HepG2 (cell line): ENCODE data around the gene FTL. TPM values are rescaled to one million over a fixed set of nuclear protein-coding genes. Genes with fewer than 3 reads are reported as not detected.

Experiments
- ARNT2 ChIP-seq: sonication (generic); formaldehyde crosslinking; IDR thresholded peaks from 2 replicates; pipeline ENCODE4 v1.8.0; 2022; ENCODE audit warnings: mild to moderate bottlenecking, low read depth, missing genetic modification reagents, moderate library complexity
- CBX1 ChIP-seq: IDR thresholded peaks from one replicate; pipeline ENCODE4 v1.6.1; 2016; ENCODE audit warnings: antibody characterized with exemption, low read depth
- FIP1L1 ChIP-seq: fragments of 200-400 bp; formaldehyde crosslinking; IDR thresholded peaks from 2 replicates; pipeline ENCODE4 v1.6.1; 2018; ENCODE audit warnings: low read depth, mild to moderate bottlenecking, low read length, moderate library complexity, borderline replicate concordance; ENCODE audit not compliant: insufficient read depth
- HDAC1 ChIP-seq: sonication (generic); formaldehyde crosslinking; IDR thresholded peaks from 2 replicates; pipeline ENCODE4 v1.5.1; 2020; ENCODE audit warnings: mild to moderate bottlenecking, missing genetic modification reagents
- HMG20B ChIP-seq: conservative IDR thresholded peaks from 2 replicates; pipeline ENCODE4 v1.6.1; 2016; ENCODE audit warnings: missing genetic modification reagents, missing compliant biosample characterization
- HOXA5 ChIP-seq: sonication (generic); formaldehyde crosslinking; IDR thresholded peaks from 2 replicates; pipeline ENCODE4 v1.4.0; 2020; ENCODE audit warnings: missing genetic modification reagents
- NFYB ChIP-seq: sonication (generic); formaldehyde crosslinking; IDR thresholded peaks from 2 replicates; pipeline ENCODE4 v1.4.0; 2020; ENCODE audit warnings: missing genetic modification reagents
- PCBP1 ChIP-seq: fragments of 200-400 bp; formaldehyde crosslinking; IDR thresholded peaks from 2 replicates; pipeline ENCODE4 v1.6.1; 2017; ENCODE audit warnings: mild to moderate bottlenecking, low read depth, low read length, borderline replicate concordance
- SIN3A ChIP-seq: IDR thresholded peaks from 2 replicates; pipeline ENCODE4 v1.6.1; 2011; ENCODE audit warnings: low read depth, mild to moderate bottlenecking, control low read depth, low read length, borderline replicate concordance
- SMC3 ChIP-seq: IDR thresholded peaks from 2 replicates; pipeline ENCODE4 v1.6.1; 2011; ENCODE audit warnings: low read length, improper control_type of control experiment
- ZNF354B ChIP-seq: sonication (generic); formaldehyde crosslinking; IDR thresholded peaks from 2 replicates; pipeline ENCODE4 v1.8.0; 2022; ENCODE audit warnings: mild to moderate bottlenecking, missing genetic modification reagents
- ZNF383 ChIP-seq: sonication (generic); formaldehyde crosslinking; IDR thresholded peaks from 2 replicates; pipeline ENCODE4 v1.4.0; 2020; ENCODE audit warnings: missing genetic modification reagents, mild to moderate bottlenecking, borderline replicate concordance
- ZNF879 ChIP-seq: sonication (generic); formaldehyde crosslinking; IDR thresholded peaks from 2 replicates; pipeline ENCODE4 v1.8.1; 2023; ENCODE audit warnings: missing genetic modification reagents
- polyA plus RNA-seq, 8 experiments: library from polyadenylated mRNA; depleted of rRNA in 3 of 8; stranded (reverse) in 7 of 8; unstranded in 1 of 8; fragments of >200 nt; fragmentation: Illumina TruSeq in 4 of 8; extraction: Trizol in 4 of 8; gene quantifications; 2 replicates each; pipeline versions ENCODE4 v1.2.1 to v1.2.3, GENCODE V29; 2011 to 2016; ENCODE audit warnings: low read depth in 4 of 8, missing spikeins in 1 of 8, mixed read lengths in 1 of 8; ENCODE audit not compliant: insufficient read depth in 1 of 8
- total RNA-seq, 5 experiments: library from RNA; depleted of rRNA; stranded (reverse); fragments of >200 nt; fragmentation: Illumina TruSeq; extraction: Trizol; gene quantifications; 2 replicates each; pipeline ENCODE4 v1.2.3, GENCODE V29; 2016; ENCODE audit warnings: low read depth in 1 of 5
- TF ChIP-seq, protein P1 (sequence below): sonication (generic); formaldehyde crosslinking; IDR thresholded peaks from 2 replicates; pipeline ENCODE4 v1.5.1; 2020; ENCODE audit warnings: mild to moderate bottlenecking, missing genetic modification reagents, borderline replicate concordance
- TF ChIP-seq, protein P2 (sequence below): sonication (generic); formaldehyde crosslinking; IDR thresholded peaks from 2 replicates; pipeline ENCODE4 v1.4.0; 2020; ENCODE audit warnings: missing genetic modification reagents
- TF ChIP-seq, protein P3 (sequence below): IDR thresholded peaks from 2 replicates; pipeline ENCODE4 v1.6.1; 2016; ENCODE audit warnings: mild to moderate bottlenecking
- TF ChIP-seq, protein P4 (sequence below): IDR thresholded peaks from 2 replicates; pipeline ENCODE4 v1.6.1; 2018; ENCODE audit warnings: missing genetic modification reagents, mild to moderate bottlenecking, missing compliant biosample characterization

FTL gene
- total and polyA plus RNA-seq, 2 of the 13 experiments (the other 11 are each of a cell fraction or from before 2014, with no cell fraction given): 2,721 to 8,800 TPM

DNA sequence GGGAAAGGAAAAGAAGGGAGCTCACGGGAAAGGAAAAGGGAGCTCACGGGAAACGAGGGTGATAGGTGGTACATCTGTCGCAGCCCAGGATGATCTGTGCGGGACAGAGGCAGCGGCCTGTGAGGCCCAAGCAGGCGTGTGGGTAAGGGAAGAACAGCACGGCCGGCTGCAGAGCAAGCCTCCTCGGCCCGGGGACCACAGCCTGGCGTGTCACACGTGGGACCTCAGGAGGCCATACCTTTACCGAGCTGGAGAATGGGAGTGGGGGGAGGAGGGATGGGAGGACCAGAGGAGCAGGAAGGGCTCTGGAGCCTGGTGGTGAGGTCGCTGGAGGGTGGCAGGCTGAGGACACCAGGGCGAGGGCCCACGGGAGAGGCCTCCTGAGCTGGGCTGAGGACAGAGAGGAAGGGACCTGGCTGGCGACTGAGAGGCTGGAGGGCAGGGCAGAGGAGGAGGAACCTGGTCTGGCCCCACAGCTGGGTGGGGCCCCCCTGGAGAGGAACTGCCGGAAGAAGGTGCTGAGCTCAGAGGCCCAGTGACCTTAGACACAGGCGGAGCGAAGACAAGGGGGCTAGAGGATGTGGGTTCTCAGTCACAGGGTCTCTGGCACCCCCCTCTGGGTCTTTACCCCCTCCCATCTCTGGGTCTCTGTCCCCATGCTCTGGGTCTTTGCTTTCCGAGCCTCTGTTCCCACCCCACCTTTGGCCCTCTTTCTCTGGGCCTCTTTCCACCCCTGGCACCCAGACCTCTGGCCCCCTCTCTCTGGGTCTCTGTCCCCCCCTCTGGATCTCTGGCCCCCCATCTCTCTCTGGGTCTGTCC lies 2.9 kb upstream of the FTL start (continued):
- TF ChIP-seq, protein P1, sequence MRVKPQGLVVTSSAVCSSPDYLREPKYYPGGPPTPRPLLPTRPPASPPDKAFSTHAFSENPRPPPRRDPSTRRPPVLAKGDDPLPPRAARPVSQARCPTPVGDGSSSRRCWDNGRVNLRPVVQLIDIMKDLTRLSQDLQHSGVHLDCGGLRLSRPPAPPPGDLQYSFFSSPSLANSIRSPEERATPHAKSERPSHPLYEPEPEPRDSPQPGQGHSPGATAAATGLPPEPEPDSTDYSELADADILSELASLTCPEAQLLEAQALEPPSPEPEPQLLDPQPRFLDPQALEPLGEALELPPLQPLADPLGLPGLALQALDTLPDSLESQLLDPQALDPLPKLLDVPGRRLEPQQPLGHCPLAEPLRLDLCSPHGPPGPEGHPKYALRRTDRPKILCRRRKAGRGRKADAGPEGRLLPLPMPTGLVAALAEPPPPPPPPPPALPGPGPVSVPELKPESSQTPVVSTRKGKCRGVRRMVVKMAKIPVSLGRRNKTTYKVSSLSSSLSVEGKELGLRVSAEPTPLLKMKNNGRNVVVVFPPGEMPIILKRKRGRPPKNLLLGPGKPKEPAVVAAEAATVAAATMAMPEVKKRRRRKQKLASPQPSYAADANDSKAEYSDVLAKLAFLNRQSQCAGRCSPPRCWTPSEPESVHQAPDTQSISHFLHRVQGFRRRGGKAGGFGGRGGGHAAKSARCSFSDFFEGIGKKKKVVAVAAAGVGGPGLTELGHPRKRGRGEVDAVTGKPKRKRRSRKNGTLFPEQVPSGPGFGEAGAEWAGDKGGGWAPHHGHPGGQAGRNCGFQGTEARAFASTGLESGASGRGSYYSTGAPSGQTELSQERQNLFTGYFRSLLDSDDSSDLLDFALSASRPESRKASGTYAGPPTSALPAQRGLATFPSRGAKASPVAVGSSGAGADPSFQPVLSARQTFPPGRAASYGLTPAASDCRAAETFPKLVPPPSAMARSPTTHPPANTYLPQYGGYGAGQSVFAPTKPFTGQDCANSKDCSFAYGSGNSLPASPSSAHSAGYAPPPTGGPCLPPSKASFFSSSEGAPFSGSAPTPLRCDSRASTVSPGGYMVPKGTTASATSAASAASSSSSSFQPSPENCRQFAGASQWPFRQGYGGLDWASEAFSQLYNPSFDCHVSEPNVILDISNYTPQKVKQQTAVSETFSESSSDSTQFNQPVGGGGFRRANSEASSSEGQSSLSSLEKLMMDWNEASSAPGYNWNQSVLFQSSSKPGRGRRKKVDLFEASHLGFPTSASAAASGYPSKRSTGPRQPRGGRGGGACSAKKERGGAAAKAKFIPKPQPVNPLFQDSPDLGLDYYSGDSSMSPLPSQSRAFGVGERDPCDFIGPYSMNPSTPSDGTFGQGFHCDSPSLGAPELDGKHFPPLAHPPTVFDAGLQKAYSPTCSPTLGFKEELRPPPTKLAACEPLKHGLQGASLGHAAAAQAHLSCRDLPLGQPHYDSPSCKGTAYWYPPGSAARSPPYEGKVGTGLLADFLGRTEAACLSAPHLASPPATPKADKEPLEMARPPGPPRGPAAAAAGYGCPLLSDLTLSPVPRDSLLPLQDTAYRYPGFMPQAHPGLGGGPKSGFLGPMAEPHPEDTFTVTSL (CRISPR knock-in tag): no peak
- TF ChIP-seq, protein P2, sequence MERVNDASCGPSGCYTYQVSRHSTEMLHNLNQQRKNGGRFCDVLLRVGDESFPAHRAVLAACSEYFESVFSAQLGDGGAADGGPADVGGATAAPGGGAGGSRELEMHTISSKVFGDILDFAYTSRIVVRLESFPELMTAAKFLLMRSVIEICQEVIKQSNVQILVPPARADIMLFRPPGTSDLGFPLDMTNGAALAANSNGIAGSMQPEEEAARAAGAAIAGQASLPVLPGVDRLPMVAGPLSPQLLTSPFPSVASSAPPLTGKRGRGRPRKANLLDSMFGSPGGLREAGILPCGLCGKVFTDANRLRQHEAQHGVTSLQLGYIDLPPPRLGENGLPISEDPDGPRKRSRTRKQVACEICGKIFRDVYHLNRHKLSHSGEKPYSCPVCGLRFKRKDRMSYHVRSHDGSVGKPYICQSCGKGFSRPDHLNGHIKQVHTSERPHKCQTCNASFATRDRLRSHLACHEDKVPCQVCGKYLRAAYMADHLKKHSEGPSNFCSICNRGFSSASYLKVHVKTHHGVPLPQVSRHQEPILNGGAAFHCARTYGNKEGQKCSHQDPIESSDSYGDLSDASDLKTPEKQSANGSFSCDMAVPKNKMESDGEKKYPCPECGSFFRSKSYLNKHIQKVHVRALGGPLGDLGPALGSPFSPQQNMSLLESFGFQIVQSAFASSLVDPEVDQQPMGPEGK (CRISPR knock-in tag): peak; percentile 99
- TF ChIP-seq, protein P3, sequence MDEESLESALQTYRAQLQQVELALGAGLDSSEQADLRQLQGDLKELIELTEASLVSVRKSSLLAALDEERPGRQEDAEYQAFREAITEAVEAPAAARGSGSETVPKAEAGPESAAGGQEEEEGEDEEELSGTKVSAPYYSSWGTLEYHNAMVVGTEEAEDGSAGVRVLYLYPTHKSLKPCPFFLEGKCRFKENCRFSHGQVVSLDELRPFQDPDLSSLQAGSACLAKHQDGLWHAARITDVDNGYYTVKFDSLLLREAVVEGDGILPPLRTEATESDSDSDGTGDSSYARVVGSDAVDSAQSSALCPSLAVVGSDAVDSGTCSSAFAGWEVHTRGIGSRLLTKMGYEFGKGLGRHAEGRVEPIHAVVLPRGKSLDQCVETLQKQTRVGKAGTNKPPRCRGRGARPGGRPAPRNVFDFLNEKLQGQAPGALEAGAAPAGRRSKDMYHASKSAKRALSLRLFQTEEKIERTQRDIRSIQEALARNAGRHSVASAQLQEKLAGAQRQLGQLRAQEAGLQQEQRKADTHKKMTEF (CRISPR knock-in tag): peak; percentile 87; the same call in 1 of the 2 replicates
- TF ChIP-seq HDAC1 (peak; percentile 73; the same call in 1 of the 2 replicates), ZNF354B (CRISPR knock-in tag) (no peak), HMG20B (CRISPR knock-in tag) (peak; percentile 55; the same call in 1 of the 2 replicates), ZNF879 (CRISPR knock-in tag) (no peak), CBX1 (peak; percentile 83), ZNF383 (CRISPR knock-in tag) (0 out of 2 replicates have a peak, but pooled peaks have one; percentile 62), FIP1L1 (peak; percentile 95; the same call in 1 of the 2 replicates), ARNT2 (CRISPR knock-in tag) (peak; percentile 81; the same call in 1 of the 2 replicates), NFYB (CRISPR knock-in tag) (peak; percentile 26; the same call in 1 of the 2 replicates), SIN3A (no peak; the same call in 1 of the 2 replicates), PCBP1 (peak; percentile 95), SMC3 (no peak), HOXA5 (peak; percentile 86)
- TF ChIP-seq, protein P4, sequence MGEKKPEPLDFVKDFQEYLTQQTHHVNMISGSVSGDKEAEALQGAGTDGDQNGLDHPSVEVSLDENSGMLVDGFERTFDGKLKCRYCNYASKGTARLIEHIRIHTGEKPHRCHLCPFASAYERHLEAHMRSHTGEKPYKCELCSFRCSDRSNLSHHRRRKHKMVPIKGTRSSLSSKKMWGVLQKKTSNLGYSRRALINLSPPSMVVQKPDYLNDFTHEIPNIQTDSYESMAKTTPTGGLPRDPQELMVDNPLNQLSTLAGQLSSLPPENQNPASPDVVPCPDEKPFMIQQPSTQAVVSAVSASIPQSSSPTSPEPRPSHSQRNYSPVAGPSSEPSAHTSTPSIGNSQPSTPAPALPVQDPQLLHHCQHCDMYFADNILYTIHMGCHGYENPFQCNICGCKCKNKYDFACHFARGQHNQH: peak; percentile 74; the same call in 1 of the 2 replicates
